ENCODE data around the gene EHBP1L1.

GRCh38 chr11:65558002-65558929 is 17.6 kb upstream of the EHBP1L1 start, which contains the start of gene LTBP3:
- TF ChIP-seq, protein P1, sequence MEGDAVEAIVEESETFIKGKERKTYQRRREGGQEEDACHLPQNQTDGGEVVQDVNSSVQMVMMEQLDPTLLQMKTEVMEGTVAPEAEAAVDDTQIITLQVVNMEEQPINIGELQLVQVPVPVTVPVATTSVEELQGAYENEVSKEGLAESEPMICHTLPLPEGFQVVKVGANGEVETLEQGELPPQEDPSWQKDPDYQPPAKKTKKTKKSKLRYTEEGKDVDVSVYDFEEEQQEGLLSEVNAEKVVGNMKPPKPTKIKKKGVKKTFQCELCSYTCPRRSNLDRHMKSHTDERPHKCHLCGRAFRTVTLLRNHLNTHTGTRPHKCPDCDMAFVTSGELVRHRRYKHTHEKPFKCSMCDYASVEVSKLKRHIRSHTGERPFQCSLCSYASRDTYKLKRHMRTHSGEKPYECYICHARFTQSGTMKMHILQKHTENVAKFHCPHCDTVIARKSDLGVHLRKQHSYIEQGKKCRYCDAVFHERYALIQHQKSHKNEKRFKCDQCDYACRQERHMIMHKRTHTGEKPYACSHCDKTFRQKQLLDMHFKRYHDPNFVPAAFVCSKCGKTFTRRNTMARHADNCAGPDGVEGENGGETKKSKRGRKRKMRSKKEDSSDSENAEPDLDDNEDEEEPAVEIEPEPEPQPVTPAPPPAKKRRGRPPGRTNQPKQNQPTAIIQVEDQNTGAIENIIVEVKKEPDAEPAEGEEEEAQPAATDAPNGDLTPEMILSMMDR (conservative IDR thresholded peaks at IDR 0.05; ENCODE audit: low read depth, low read length): no peak
- TF ChIP-seq EZH2 (IDR thresholded peaks at IDR 0.05; ENCODE audit: low read length, unreplicated experiment): no peak
